Kidney epithelial cell (primary cell): ENCODE results near the gene CA5B. TPM values are rescaled to one million over a fixed set of nuclear protein-coding genes. Genes with fewer than 3 reads are reported as not detected.
"Not testable (repeated sequence)": the region's sequence is repeated elsewhere in the genome, so short reads cannot be mapped to it uniquely, and the experiment has no call there.

Experiments used
- DNase-seq: peaks from one replicate; pipeline ENCODE4 v3.0.0-alpha.2; 2010; ENCODE audit warnings: low read depth
- H3K27me3 ChIP-seq: 2 replicates; pipeline ENCODE4 v1.6.0; 2011; ENCODE audit warnings: low read length; ENCODE audit not compliant: control insufficient read depth, insufficient read depth
- H3K36me3 ChIP-seq: 2 replicates; pipeline ENCODE4 v1.5.1; 2011; ENCODE audit warnings: low read length; ENCODE audit not compliant: control insufficient read depth, insufficient read depth
- H3K4me3 ChIP-seq: 2 replicates; pipeline ENCODE4 v1.5.1; 2011; ENCODE audit warnings: low read depth, mild to moderate bottlenecking, control low read depth, low read length
- CTCF ChIP-seq: IDR thresholded peaks from 2 replicates; pipeline ENCODE4 v1.5.1; 2011; ENCODE audit warnings: mild to moderate bottlenecking, moderate library complexity, low read length, control low read depth, inconsistent platforms; ENCODE audit not compliant: insufficient read depth, poor library complexity, severe bottlenecking
- total RNA-seq: library from RNA; depleted of rRNA; stranded (reverse); fragments of >200 nt; gene quantifications from 2 replicates; pipeline ENCODE4 v1.2.3, GENCODE V29; 2015

The CA5B gene
- total RNA-seq, 1 donor from 2014 or later: 6.1 TPM

DNA sequence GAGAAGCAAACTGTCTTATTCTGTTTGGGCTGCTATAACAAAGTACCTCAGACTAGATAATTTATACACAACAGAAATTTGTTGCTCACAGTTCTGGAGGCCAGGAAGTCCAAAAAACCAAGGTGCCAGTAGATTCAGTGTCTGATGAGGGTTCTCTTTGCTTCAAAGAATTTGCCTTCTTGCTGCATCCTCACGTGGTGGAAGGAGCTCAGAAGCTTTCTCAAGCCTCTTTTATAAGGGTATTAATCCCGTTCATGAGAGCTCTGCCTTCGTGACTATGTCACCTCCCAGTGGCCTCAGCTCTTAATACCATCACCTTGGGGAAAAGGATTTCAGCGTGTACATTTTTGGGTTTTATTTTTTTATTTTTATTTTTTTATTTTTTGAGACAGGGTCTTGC, 20.1 kb downstream of the CA5B start:
- DNase-seq: no peak
- TF ChIP-seq CTCF: no peak
- Histone ChIP-seq H3K4me3 (no peak overlapping the region), H3K27me3 (no peaks in the 10 kb centered on the region), H3K36me3 (no peaks in the 10 kb centered on the region)

DNA sequence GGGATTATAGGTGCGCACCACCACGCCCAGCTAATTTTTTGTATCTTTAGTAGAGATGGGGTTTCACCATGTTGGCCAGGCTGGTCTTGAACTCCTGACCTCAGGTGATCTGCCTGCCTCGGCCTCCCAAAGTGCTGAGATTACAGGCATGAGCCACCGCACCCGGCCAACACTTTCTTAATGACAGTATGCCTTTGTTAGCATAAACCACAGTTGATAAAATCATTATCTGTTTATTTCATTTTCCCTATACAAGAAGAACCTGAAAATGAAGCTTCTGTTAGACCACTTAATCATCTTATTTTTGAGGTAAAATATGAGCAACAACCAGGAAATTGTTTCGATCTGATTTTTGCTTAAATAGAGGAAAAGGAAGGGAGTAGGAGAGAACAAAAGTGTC, 21.8 kb downstream of the CA5B start:
- not testable (repeated sequence) for H3K36me3 ChIP-seq, H3K4me3 ChIP-seq, DNase-seq, H3K27me3 ChIP-seq

DNA sequence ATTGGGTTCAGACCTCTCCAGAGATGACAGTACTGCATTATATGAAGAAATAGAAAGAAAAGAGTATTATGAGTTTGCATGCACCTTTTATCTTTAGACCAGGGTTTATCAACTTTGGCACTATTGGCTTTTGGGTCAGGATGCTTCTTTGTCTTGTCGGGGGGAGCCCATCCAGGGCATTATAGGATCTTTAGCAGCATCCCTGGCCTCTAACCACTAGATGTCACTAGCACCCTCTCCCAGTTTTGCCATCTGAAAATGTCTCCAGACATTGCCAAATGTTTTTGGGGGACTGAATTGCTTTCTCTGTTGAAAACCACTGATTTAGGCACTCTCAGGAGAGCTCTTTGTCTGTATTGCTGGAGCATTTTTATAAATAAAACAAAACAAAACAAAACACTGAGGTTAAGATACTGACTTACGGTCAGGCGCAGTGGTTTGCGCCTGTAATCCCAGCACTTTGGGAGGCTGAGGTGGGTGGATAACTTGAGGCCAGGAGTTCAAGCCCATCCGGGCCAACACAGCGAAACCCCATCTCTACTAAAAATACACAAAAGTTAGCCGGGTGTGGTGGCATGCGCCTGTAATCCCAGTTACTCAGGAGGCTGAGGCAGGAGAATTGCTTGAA, 23.6 kb downstream of the CA5B start:
- H3K4me3 ChIP-seq: no peak overlapping the region
- DNase-seq: no peak
- no peaks in the 10 kb centered on the region for H3K36me3 ChIP-seq
- no peaks in the 10 kb centered on the region for H3K27me3 ChIP-seq
- TF ChIP-seq CTCF: peak; percentile 90

DNA sequence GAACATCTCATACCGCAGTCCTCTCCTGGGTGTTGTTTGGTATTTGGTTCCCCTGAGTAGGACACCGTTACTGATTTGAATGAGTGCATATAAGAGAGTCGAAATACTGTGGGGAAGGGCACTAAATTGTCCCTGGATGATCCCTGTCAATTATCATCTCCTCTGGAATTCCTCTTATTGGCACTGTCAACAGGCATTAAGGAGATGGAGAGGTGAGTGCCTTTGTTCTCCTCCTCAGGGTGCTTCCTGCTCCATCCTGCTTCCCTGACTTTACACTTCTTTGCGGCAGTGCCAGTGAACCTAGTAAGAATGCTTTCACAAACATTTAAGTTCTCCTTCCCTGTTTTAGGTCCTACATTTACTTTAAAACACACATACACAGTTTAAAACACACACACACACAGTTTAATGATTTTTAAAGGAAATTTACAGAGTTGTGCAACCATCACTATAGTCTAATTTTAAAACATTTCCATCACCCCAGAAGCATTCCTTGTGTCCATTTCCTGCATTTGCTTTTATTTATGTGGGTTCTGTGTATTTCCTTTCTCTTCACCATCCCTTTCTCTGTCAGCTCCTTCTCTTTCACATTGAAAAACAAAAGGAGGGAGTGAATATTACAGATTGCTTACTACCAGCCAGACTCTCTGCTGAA, 31.4 kb downstream of the CA5B start:
- no peaks in the 10 kb centered on the region for H3K36me3 ChIP-seq
- no peak for DNase-seq
- TF ChIP-seq CTCF: no peak
- H3K27me3 ChIP-seq: no peaks in the 10 kb centered on the region
- H3K4me3 ChIP-seq: no peak overlapping the region

GRCh38 chrX:15781961-15782699, 44.1 kb downstream of the CA5B start:
- H3K27me3 ChIP-seq: no peaks in the 10 kb centered on the region
- H3K36me3 ChIP-seq: no peaks in the 10 kb centered on the region
- no peak overlapping the region for H3K4me3 ChIP-seq
- TF ChIP-seq CTCF: no peak
- DNase-seq: no peak

DNA sequence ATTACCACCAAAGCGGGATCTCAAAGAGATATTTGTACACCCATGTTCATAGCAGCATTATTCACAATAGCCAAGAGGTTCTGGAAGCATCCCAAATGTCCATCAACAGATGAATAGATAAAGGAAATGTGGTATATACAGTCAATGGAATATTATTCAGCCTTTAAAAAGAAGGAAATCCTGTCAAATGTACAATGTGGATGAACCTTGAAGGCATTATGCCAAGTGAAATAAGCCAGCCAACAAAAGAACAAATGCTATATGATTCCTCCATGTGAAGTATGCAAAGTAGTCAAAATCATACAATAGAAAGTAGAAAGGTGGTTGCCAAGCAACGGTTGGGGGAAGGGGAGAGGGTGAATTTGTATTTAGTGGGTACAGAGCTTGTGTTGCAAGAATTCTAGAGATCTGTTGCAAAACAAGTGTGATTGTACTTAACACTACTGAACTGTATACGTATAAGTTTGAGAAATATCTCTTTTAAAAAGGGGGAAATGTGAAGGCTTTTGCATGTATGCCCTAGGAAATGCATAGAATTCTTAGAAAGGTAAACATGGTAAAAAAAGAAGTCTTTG, 47.2 kb downstream of the CA5B start:
- no peak for DNase-seq
- Histone ChIP-seq H3K36me3 (no peaks in the 10 kb centered on the region), H3K4me3 (no peak overlapping the region), H3K27me3 (no peaks in the 10 kb centered on the region)
- no peak for TF ChIP-seq CTCF
